GM18526 (cell line): Measurements from ENCODE around the gene OSBPL2.

Experiments used
- POLR2A ChIP-seq: IDR thresholded peaks from 3 replicates; pipeline ENCODE4 v1.6.1; 2011; ENCODE audit not compliant: insufficient read length; ENCODE audit errors: extremely low read depth

The OSBPL2 gene

DNA sequence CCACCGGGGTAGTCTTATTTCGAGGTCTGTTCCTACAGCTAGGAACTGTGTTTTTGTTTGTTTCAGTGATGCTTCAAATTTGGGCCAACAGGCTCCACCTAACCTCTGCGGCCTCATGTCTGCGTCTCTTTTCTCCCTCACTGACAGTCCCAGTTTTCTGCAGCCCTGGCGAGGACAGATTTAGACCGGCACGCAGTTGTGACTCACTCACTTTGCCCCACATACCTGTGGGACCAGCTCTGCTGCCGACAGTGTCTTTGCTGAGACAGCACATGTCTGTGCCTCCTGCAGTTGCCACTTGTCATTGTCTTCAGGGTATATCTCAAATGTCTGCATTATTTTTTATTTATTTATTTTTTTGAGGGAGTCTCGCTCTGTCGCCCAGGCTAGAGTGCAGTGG is 29.2 kb downstream of the OSBPL2 start:
- no peak for TF ChIP-seq POLR2A

GRCh38 chr20:62268228-62268900 is 30.0 kb downstream of the OSBPL2 start:
- TF ChIP-seq POLR2A, result no peak

DNA sequence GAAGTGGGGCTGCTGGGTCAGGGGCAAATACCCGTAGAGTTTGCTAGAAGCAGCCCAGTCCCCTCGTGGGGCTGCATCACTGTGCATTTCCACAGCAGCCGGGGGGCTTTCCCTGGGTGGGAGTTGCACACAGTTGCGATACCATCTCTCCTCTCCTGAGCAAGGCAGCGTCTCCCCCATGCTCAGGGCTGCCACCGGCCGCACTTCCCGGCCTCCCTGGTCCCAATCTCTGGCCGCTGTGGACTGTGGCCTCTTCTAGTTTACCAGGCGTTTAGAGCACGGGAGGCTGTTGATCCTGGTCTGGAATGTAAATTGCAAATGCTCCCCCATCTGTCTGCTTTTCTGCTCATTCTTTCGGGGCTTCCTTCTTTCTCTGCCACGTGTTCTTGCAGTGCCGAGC is 31.1 kb downstream of the OSBPL2 start:
- TF ChIP-seq POLR2A, result no peak

DNA sequence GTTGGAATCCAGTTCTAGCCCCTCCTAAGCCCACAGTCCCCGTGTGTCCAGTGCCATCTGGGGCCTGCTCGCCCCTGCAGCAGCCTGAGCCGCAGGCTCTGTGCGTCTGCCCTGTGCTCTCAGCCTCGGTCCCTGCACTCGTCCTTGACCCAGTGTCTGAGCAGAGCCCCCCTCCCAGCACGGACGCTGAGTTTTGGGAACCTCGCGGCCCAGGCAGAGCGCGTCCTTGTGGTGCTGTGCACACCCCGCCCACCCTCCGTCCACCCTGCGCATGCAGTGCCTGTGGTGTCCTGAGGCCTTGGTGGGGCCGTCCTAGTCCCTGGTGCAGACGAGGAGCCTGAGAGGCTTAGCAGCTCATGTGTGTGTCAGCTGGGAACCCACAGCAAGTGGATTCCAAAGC is 31.6 kb downstream of the OSBPL2 start:
- no peak for TF ChIP-seq POLR2A

DNA sequence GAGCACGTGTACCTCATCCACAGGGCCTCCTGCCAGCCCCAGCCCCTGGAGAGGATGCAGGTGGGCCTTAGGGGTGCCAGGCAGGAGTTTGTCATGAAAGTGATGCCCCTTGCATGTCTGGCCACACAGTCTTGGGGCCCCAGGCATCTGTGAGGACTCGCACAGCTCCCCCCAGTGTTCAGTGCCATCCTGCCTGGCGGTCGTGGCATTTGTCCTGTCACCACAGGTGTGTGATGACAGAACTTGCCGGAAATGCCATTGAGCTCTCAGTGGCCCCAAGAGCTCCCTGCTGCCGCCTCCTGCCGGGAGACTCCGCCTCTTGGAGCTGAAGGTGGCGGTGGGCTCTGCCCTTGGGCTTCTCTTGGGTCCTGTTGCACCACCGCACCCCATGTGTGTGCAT is 33.9 kb downstream of the OSBPL2 start:
- no peak for TF ChIP-seq POLR2A

GRCh38 chr20:62273416-62273815 is 35.1 kb downstream of the OSBPL2 start:
- no peak for TF ChIP-seq POLR2A

GRCh38 chr20:62274332-62274950 is 36.1 kb downstream of the OSBPL2 start:
- no peak for TF ChIP-seq POLR2A

DNA sequence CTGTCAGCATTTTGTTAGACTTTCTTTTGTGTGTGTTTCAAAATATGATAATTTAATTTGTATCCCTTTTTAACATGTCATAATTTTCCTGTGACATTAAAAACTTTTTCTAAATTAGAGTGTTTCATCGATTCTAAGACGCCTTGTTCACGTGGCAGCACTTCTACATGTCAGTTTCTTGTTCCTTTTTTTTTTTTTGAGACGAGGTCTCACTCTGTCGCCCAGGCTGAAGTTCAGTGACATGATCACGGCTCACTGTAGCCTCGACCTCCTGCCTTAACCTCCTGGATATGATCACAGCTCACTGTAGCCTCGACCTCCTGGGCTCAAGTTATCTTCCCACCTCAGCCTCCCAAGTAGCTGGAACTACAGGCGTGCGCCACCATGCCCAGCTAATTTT is 36.9 kb downstream of the OSBPL2 start:
- no peak for TF ChIP-seq POLR2A

GRCh38 chr20:62276439-62276838 is 38.1 kb downstream of the OSBPL2 start:
- TF ChIP-seq POLR2A, result no peak

DNA sequence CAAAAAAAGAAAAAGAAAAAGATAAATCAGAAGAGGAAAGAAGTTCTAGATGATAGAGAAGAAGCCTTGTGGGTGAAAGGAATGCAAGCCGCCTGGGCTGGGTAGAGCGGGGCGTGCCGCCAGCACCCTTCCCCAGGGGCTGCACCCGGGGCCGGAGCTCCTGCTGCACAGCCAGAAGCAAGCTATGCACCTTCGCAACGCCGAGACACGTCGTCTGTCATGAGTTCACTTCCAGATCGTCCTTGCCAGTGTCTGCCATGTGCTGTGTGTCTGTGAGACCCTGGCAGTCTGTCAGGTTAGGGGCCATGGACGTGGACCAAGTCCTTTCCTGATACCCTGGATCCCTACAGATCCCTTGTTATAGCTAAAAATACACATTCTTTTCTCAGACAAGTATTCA is 38.9 kb downstream of the OSBPL2 start:
- TF ChIP-seq POLR2A, result no peak

DNA sequence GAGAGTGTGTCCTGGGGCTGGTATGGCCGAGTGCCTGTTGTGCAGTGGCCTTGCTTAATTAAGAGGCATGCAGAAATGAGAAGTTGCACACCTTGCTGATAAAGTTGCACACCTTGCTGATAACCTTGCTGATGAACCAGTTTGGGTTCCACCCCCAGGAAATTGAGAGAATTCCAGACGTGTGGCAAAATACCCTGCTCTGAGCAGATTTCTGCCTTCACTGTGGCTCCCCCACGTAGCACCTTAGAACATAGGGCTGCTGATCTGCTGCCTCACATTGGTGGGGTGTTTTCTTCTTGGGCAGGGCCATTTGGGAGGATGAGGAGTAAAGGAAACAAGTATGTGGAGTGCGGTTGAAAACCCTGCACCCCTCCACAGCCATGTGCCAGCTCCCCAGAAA is 42.0 kb downstream of the OSBPL2 start:
- no peak for TF ChIP-seq POLR2A

- no peak for TF ChIP-seq POLR2A
These were observed 43.0 kb downstream of the OSBPL2 start for GRCh38 chr20:62281161-62281933.

DNA sequence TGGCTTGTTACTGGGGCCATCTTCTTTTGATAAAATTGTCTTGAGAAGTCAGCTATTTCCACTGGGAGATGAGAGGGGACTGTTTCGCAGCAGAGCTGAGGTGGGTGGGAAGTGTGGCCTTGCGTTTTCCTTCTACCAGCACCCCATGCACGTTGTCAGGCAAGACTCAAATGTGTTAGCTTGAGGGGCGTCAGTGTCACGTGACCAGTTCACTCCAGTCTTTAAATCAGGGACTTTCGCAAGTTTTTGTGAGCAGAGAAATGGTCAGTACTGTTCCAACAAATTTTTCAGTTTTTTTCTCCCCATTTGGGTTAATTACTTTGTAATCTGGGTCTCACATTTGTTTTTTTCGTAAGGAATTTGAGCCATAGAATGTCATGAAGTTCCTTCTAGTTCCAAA is 43.8 kb downstream of the OSBPL2 start:
- no peak for TF ChIP-seq POLR2A

DNA sequence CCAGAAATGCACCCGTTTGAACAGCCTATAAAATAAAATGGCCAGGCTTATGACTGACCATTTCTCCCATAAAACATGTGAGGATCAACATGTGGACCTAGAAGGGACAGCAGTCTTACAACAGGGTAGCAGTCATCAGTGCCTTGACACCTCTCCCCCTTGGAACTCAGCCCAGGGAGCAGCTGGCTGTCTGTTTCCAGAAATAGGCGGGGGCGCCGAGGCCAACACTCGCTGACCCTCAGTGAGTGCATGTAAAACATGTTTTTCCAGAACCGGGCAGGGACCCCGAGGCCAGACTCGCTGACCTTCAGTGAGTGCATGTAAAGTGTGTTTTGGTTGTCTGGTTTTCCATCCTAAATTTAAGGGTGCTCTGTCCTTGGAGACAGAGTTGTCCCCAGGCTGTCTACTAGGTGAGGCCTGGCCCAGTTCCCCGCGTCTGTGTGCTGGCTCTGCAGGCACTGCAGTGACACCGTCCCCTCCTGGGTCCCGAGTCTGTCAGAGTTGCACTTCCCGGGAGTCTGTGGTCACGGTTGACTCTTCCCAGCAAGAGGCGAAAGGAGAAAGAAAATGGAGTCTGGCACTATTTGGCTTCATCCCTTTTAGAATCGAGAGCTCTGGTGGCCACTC is 44.7 kb downstream of the OSBPL2 start:
- no peak for TF ChIP-seq POLR2A

DNA sequence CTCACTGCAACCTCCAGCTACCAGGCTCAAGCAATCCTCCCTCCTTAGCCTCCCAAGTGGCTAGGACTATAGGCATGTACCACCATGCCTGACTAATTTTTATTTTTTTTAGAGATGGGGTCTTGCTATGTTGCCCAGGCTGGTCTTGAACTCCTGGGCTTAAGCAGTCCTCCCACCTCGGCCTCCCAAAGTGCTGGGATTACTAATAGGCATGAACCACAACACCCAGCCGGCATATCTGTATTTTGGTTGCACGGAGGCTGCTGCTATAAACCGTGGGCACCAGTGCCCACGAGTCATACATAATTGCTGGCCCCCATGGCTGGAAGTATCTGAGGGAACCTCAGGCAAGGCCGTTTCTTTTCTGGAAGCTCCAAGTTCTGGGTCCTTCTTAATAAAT is 46.1 kb downstream of the OSBPL2 start:
- no peak for TF ChIP-seq POLR2A

DNA sequence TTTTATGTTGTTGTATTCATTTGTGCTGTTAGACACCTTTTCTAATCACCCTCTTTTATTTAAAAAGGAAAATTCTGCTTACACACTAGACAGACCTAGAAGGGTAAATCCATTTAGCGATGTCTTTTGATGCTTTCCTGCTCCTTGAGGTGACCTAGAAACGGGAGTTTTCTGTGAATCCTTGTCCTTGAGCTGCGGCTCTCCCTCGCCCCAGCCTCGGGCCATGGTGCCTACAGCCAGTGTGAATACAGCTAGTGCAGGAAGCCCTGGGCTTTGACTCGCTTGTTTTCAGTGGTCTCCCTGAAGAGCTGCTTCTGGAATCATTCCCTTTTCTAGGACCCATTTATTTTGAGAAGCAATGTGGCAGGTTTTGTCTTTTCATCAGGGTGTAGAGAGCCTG is 46.8 kb downstream of the OSBPL2 start:
- TF ChIP-seq POLR2A, result no peak
